GM20000 (cell line): ENCODE measurements around the gene SH2D3A.
A peak's percentile ranks its signal among the peaks of the same experiment; 100 is the strongest.

Experiments
- DNase-seq: peaks from one replicate; pipeline ENCODE4 v3.0.0; 2012; ENCODE audit warnings: low spot score
- CTCF ChIP-seq: IDR thresholded peaks from 2 replicates; pipeline ENCODE4 v1.5.1; 2012; ENCODE audit warnings: mild to moderate bottlenecking, control low read depth; ENCODE audit errors: extremely low read depth, missing control alignments

The SH2D3A gene

GRCh38 chr19:6743714-6744380, 23.4 kb downstream of the SH2D3A start:
- no peak for DNase-seq
- no peak for TF ChIP-seq CTCF

GRCh38 chr19:6743066-6743465, 24.2 kb downstream of the SH2D3A start:
- no peak for DNase-seq
- no peak for TF ChIP-seq CTCF

- peak; percentile 70 for DNase-seq
- no peak for TF ChIP-seq CTCF
These were observed 26.5 kb downstream of the SH2D3A start for GRCh38 chr19:6740589-6741343.

- peak; percentile 78 for DNase-seq
- TF ChIP-seq CTCF, result no peak
These were observed 27.2 kb downstream of the SH2D3A start for GRCh38 chr19:6739883-6740588.

GRCh38 chr19:6739390-6739882, 27.8 kb downstream of the SH2D3A start, which contains the start of gene TRIP10:
TSS of gene TRIP10 (plus strand) at chr19:6739680. CDS start at chr19:6739762, 82 bp downstream.
- DNase-seq, result peak; percentile 98
- TF ChIP-seq CTCF, result no peak

GRCh38 chr19:6738787-6739389, 28.3 kb downstream of the SH2D3A start:
- TF ChIP-seq CTCF, result no peak
- no peak for DNase-seq
